GM12801 (cell line): Measurements from ENCODE around the gene UBA52.

Experiments
- TF ChIP-seq, protein P1 (sequence below): IDR thresholded peaks from one replicate; pipeline ENCODE4 v1.5.1; 2011; ENCODE audit warnings: control low read depth; ENCODE audit not compliant: insufficient read length; ENCODE audit errors: extremely low read depth

Gene UBA52

GRCh38 chr19:18542941-18543813 lies 28.5 kb upstream of the UBA52 start, which contains the start of gene FKBP8:
TSS of gene FKBP8 (minus strand) at chr19:18543573. CDS start at chr19:18541970, 1,603 bp downstream.
- TF ChIP-seq, protein P1, sequence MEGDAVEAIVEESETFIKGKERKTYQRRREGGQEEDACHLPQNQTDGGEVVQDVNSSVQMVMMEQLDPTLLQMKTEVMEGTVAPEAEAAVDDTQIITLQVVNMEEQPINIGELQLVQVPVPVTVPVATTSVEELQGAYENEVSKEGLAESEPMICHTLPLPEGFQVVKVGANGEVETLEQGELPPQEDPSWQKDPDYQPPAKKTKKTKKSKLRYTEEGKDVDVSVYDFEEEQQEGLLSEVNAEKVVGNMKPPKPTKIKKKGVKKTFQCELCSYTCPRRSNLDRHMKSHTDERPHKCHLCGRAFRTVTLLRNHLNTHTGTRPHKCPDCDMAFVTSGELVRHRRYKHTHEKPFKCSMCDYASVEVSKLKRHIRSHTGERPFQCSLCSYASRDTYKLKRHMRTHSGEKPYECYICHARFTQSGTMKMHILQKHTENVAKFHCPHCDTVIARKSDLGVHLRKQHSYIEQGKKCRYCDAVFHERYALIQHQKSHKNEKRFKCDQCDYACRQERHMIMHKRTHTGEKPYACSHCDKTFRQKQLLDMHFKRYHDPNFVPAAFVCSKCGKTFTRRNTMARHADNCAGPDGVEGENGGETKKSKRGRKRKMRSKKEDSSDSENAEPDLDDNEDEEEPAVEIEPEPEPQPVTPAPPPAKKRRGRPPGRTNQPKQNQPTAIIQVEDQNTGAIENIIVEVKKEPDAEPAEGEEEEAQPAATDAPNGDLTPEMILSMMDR: no peak

DNA sequence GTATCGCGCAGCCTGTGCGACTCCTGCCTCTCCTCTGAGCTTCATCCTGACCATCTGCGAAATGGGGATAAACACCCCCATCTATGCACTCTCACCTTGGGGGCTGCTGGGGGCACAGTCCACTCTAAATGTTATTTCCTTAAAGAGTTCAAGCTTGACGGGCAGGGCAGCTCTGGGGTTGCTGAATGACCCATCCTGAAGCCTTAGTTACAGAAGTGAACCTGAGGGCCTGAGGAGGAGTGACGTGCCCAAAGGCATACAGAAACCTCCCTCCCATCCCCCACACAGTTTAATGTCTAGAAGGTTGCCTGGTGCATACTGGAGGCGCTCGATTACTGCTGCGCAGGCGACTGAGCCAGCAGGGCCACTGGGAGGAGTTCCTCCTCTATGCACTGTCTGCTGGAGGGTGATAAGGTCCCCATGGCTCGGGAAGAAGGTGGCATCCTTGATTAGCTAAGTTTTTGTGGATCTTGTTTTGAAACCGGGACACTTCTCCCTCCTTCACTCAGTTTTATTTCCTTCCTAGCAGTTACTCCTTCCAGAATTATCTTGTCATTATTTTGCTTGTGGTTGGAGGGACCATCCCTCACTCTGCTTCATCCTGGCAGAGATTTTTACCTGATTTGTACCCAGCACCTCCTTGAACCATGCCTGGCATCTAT lies 27.7 kb upstream of the UBA52 start:
- TF ChIP-seq, protein P1: no peak

DNA sequence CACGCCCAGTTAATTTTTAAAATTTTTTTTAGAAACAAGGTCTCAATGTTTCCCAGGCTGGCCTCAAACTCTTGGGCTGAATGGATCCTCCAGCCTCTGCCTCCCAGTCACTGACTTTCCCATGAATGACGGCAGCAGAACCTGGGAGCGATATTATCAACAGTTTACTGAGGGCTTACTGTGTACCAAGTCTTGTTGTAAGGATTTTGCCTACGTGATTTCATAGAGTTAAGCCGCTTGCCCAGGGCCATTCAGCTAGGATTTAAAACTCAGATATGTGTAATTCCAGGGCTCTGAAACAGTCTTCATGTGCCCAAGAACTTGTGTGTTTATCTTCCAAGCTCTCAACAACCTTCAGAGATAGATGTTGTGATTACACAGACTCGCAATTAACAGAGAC lies 20.0 kb upstream of the UBA52 start:
- TF ChIP-seq, protein P1: no peak

GRCh38 chr19:18557411-18558201 lies 14.1 kb upstream of the UBA52 start, which contains the start of gene KXD1:
TSS of gene KXD1 (plus strand) at chr19:18557870. CDS start at chr19:18562057, 4,187 bp downstream.
- TF ChIP-seq, protein P1: no peak

GRCh38 chr19:18558202-18558555 lies 13.5 kb upstream of the UBA52 start:
- TF ChIP-seq, protein P1: no peak

DNA sequence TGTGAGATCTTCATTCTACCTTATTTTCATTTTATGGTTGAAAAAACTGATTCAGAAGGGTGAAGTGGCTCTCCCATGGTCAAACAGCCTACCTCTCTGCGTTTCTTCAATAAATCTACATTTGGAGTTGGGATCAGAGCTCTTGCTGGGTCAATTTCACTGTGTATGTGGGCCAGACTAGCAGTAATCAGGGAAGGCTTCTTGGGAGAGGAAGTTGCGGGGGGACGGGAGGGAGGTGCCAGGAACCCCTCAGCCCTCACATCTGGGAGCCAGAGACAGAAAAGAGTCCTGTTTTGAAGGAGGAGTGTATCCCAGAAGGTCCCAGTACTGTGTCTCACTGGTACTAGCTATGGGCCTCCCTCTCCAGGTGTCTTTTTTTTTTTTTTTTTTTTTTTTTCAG lies 13.1 kb upstream of the UBA52 start:
- TF ChIP-seq, protein P1: no peak

GRCh38 chr19:18559685-18560084 lies 12.0 kb upstream of the UBA52 start:
- TF ChIP-seq, protein P1: no peak
